GM18909 (cell line): ENCODE data around the gene CLMN.
A peak's percentile ranks its signal among the peaks of the same experiment; 100 is the strongest.

ENCODE experiments used
- ATAC-seq: cut with Tn5 transposase; IDR thresholded peaks from one replicate; pipeline ENCODE4 v1.9.1; 2021; ENCODE audit warnings: mild to moderate bottlenecking; ENCODE audit not compliant: unreplicated experiment, poor library complexity

CLMN gene

GRCh38 chr14:95344536-95344935 lies 24.8 kb upstream of the CLMN start:
- ATAC-seq: no peak

GRCh38 chr14:95341564-95341963 lies 21.9 kb upstream of the CLMN start:
- no peak for ATAC-seq

GRCh38 chr14:95341115-95341514 lies 21.4 kb upstream of the CLMN start:
- no peak for ATAC-seq

GRCh38 chr14:95340201-95340697 lies 20.5 kb upstream of the CLMN start:
- no peak for ATAC-seq

GRCh38 chr14:95339301-95339865 lies 19.7 kb upstream of the CLMN start:
- ATAC-seq: no peak

- no peak for ATAC-seq
Measured at GRCh38 chr14:95338436-95338835, 18.7 kb upstream of the CLMN start.

- no peak for ATAC-seq
Measured at GRCh38 chr14:95337041-95337595, 17.4 kb upstream of the CLMN start.

- no peak for ATAC-seq
Measured at GRCh38 chr14:95336192-95336760, 16.6 kb upstream of the CLMN start.

GRCh38 chr14:95335071-95335470 lies 15.4 kb upstream of the CLMN start:
- ATAC-seq: no peak

- ATAC-seq: no peak
Measured at GRCh38 chr14:95334044-95334443, 14.3 kb upstream of the CLMN start.

- no peak for ATAC-seq
Measured at GRCh38 chr14:95332641-95333040, 12.9 kb upstream of the CLMN start.

GRCh38 chr14:95331708-95332408 lies 12.2 kb upstream of the CLMN start:
- ATAC-seq: no peak

GRCh38 chr14:95330591-95331370 lies 11.1 kb upstream of the CLMN start:
- ATAC-seq: no peak

GRCh38 chr14:95329941-95330340 lies 10.2 kb upstream of the CLMN start:
- ATAC-seq: no peak

GRCh38 chr14:95328729-95329503 lies 9.2 kb upstream of the CLMN start:
- ATAC-seq: no peak

- ATAC-seq: peak; percentile 95
Measured at GRCh38 chr14:95327558-95328374, 8.1 kb upstream of the CLMN start.

- ATAC-seq: no peak
Measured at GRCh38 chr14:95326987-95327386, 7.3 kb upstream of the CLMN start.

GRCh38 chr14:95323917-95324316 lies 4.2 kb upstream of the CLMN start:
- ATAC-seq: no peak

GRCh38 chr14:95323361-95323760 lies 3.7 kb upstream of the CLMN start:
- no peak for ATAC-seq
